GM23248 (cell line): ENCODE measurements around the gene ZYG11B.

Experiments
- EZH2 ChIP-seq: fragments of 200-600 bp; sonication (generic); IDR thresholded peaks from 2 replicates; pipeline ENCODE4 v1.6.1; 2018; ENCODE audit warnings: antibody characterized with exemption, mild to moderate bottlenecking; ENCODE audit not compliant: insufficient read depth, poor library complexity, severe bottlenecking
- EZH2phosphoT487 ChIP-seq: fragments of 200-600 bp; sonication (generic); IDR thresholded peaks from 2 replicates; pipeline ENCODE4 v1.6.1; 2018; ENCODE audit warnings: antibody characterized with exemption, moderate library complexity, mild to moderate bottlenecking, low read depth; ENCODE audit not compliant: insufficient read depth

DNA sequence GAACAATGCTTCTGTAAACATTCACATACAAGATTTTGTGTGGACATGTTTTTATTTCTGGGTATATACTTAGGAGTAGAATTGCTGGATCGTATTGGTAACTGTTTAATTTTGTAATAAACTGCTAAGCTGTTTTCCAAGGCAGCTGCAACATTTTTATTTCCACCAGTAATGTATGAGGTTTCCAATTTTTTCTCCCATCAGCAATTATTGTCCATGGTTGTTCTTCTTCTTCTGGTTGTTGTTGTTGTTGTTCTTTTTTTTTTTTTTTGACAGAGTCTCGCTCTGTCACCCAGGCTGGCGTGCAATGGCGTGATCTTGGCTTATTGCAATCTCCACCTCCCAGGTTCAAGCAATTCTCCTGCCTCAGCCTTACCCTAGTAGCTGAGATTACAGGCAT is 26.9 kb downstream of the ZYG11B start:
- TF ChIP-seq EZH2 (no peak), EZH2phosphoT487 (no peak)
